NAMALWA (cell line): ENCODE measurements around the gene ELOVL2.
"Not testable (repeated sequence)": the region's sequence is repeated elsewhere in the genome, so short reads cannot be mapped to it uniquely, and the experiment has no call there.

Experiments
- DNase-seq: peaks from one replicate; pipeline ENCODE4 v3.0.0-alpha.2; 2015; ENCODE audit warnings: low spot score

The ELOVL2 gene

GRCh38 chr6:11043961-11044711 is at the start of gene ELOVL2:
Gene ELOVL2 (minus strand): TSS chr6:11044305. CDS start chr6:11044230, 75 bp downstream.
- DNase-seq = no peak

GRCh38 chr6:11093376-11093625 is 49.2 kb upstream of the ELOVL2 start:
- no peak for DNase-seq

GRCh38 chr6:11092668-11093375 is 48.7 kb upstream of the ELOVL2 start:
- peak; percentile 78 for DNase-seq

GRCh38 chr6:11091141-11091540 is 47.0 kb upstream of the ELOVL2 start:
- DNase-seq = not testable (repeated sequence)

- no peak for DNase-seq
Measured at GRCh38 chr6:11089695-11090094, 45.6 kb upstream of the ELOVL2 start.

- DNase-seq = not testable (repeated sequence)
Measured at GRCh38 chr6:11087141-11087812, 43.2 kb upstream of the ELOVL2 start.

- DNase-seq = no peak
Measured at GRCh38 chr6:11085758-11086435, 41.8 kb upstream of the ELOVL2 start.

- no peak for DNase-seq
Measured at GRCh38 chr6:11083956-11084355, 39.9 kb upstream of the ELOVL2 start.

- no peak for DNase-seq
Measured at GRCh38 chr6:11083491-11083890, 39.4 kb upstream of the ELOVL2 start.

GRCh38 chr6:11080296-11080695 is 36.2 kb upstream of the ELOVL2 start:
- DNase-seq = no peak

- DNase-seq = no peak
Measured at GRCh38 chr6:11078266-11078665, 34.2 kb upstream of the ELOVL2 start.

GRCh38 chr6:11076540-11076939 is 32.4 kb upstream of the ELOVL2 start:
- no peak for DNase-seq

GRCh38 chr6:11072101-11072500 is 28.0 kb upstream of the ELOVL2 start:
- DNase-seq = no peak

GRCh38 chr6:11069760-11070159 is 25.7 kb upstream of the ELOVL2 start:
- no peak for DNase-seq

GRCh38 chr6:11067348-11067747 is 23.2 kb upstream of the ELOVL2 start:
- DNase-seq = no peak

GRCh38 chr6:11066505-11067347 is 22.6 kb upstream of the ELOVL2 start:
- no peak for DNase-seq

GRCh38 chr6:11065436-11066202 is 21.5 kb upstream of the ELOVL2 start:
- no peak for DNase-seq

- DNase-seq = no peak
Measured at GRCh38 chr6:11064836-11065235, 20.7 kb upstream of the ELOVL2 start.

- no peak for DNase-seq
Measured at GRCh38 chr6:11062715-11063114, 18.6 kb upstream of the ELOVL2 start.

- no peak for DNase-seq
Measured at GRCh38 chr6:11062083-11062482, 18.0 kb upstream of the ELOVL2 start.

- no peak for DNase-seq
Measured at GRCh38 chr6:11058406-11058805, 14.3 kb upstream of the ELOVL2 start.
